ENCODE data around the gene SIL1.
"Not testable (repeated sequence)": the region's sequence is repeated elsewhere in the genome, so short reads cannot be mapped to it uniquely, and the experiment has no call there.

SIL1 gene

DNA sequence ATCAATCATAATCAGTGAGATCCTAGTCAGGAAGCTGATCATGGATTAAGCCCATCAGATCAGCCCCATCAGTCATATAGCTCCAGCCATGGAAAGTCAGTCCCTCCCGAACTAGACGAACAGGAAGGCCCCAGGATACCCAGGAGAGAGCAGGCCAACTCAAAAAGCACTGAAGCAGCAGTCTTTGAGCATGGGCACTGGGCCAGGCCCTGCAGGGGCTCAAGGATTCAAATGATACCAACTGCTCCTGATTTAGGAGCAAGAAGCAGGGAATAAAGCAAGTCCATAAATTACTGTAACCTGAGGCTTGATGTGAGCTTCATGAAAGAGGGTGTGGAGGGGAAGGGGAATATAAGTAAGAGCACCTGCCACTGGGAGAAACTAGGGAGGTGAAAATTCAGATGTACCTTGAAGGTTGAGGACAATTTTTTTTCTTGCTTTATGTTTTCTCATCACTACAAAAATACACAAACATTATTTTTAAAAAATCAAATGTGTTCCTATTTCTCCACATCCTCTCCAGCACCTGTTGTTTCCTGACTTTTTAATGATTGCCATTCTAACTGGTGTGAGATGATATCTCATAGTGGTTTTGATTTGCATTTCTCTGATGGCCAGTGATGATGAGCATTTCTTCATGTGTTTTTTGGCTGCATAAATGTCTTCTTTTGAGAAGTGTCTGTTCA lies 115.2 kb downstream of the SIL1 start:
- Histone ChIP-seq H3K27me3 (ENCODE audit: control insufficient read depth, insufficient read depth, low read length) (no peaks in the 10 kb centered on the region), H3K9me3 (ENCODE audit: control insufficient read depth, low read length) (no peaks in the 10 kb centered on the region), H3K4me3 (ENCODE audit: low read length) (no peak overlapping the region), H3K36me3 (ENCODE audit: control insufficient read depth, insufficient read depth, low read length) (no peaks in the 10 kb centered on the region), H3K4me1 (ENCODE audit: control insufficient read depth, insufficient read depth, low read length) (no peaks in the 10 kb centered on the region), H3K9ac (ENCODE audit: low read length) (no peak overlapping the region)

DNA sequence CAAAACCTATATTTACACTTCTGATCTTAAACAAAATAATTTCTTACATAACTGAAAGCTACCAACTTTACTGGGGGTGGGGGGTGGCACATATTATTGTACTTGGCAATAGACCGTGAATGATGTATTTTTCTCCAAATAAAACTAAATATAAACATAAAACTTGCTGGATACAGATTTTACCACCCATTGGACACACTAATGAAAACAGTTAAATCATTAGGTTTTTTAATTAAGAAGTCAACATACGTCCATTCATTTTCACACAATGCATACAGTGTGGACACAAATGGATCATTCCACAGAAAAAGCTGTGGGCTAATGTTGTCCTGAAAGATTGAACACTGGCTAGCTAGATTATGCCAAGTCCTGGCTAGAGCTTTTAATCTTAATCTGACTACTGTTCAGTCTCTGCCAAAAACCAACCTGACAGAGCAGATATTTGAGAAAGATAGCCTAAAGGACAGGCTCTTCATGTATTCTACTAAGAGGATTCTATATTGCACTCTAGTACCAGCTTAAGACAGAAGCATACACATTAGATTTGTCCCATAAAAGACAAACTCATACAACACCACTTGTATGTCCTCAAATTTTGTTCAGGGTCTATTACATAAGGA lies 118.1 kb downstream of the SIL1 start:
- H3K27me3 ChIP-seq (ENCODE audit: control insufficient read depth, insufficient read depth, low read length), result no peaks in the 10 kb centered on the region
- H3K9ac ChIP-seq (ENCODE audit: low read length), result no peak overlapping the region
- H3K4me1 ChIP-seq (ENCODE audit: control insufficient read depth, insufficient read depth, low read length), result no peaks in the 10 kb centered on the region
- no peak overlapping the region for H3K4me3 ChIP-seq (ENCODE audit: low read length)
- no peaks in the 10 kb centered on the region for H3K36me3 ChIP-seq (ENCODE audit: control insufficient read depth, insufficient read depth, low read length)
- no peaks in the 10 kb centered on the region for H3K9me3 ChIP-seq (ENCODE audit: control insufficient read depth, low read length)

DNA sequence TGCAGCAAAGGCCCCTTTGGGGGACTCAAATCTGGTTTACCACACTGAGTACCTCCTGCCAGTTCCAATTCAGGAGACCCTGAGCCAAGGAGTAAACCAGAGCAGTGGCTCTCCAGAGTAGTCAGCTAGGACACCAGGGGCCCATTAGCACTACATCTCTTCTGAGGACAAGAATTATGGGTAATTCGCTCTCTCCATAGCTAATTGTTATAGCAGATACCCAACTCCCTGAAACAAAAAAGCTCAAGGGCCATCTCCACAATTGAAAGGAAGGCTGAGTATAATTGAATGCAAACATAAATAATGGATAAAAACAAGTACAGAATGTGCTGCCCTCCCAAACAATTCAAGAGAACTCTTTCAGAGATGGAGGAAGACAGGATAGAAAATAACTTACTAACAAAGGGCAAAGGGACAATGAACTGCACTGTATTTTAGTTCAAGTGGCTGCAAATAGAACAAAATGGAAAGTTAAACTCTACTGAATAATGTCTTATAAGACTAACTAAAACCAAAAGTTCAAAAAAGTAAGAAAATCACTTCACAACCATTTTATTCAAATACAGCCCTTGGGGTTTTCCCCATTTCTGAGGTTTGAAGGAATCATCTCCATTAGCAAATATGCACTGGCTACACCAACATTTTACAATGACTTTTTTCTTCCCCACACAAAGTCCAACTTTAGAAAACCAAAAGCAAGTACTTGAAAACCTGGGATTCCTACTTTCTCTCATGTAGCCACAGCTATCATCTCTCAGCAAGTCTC lies 118.8 kb downstream of the SIL1 start:
- H3K9ac ChIP-seq (ENCODE audit: low read length), result no peak overlapping the region
- no peaks in the 10 kb centered on the region for H3K9me3 ChIP-seq (ENCODE audit: control insufficient read depth, low read length)
- no peaks in the 10 kb centered on the region for H3K27me3 ChIP-seq (ENCODE audit: control insufficient read depth, insufficient read depth, low read length)
- no peaks in the 10 kb centered on the region for H3K4me1 ChIP-seq (ENCODE audit: control insufficient read depth, insufficient read depth, low read length)
- no peak overlapping the region for H3K4me3 ChIP-seq (ENCODE audit: low read length)
- no peaks in the 10 kb centered on the region for H3K36me3 ChIP-seq (ENCODE audit: control insufficient read depth, insufficient read depth, low read length)

DNA sequence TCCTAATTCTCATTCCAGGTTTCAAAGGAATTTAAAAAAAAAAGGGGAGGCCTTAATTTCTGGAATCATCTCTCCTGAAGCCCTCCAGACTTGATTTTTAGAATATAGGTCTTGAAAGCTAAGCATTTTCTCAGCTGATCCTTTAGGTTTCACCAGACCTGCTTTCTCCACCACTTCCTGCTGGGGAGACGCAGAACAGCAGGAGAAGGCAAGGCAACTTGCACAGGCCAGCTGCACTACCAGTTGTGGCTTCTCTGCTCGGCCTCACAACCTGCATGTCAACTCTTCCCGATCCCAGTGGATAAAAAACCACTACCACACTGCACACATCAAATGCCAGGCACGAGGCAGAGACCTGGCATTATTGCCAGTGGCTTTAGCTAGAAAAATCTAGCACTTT lies 119.8 kb downstream of the SIL1 start:
- H3K9ac ChIP-seq (ENCODE audit: low read length), result no peak overlapping the region
- no peaks in the 10 kb centered on the region for H3K27me3 ChIP-seq (ENCODE audit: control insufficient read depth, insufficient read depth, low read length)
- no peaks in the 10 kb centered on the region for H3K4me1 ChIP-seq (ENCODE audit: control insufficient read depth, insufficient read depth, low read length)
- H3K4me3 ChIP-seq (ENCODE audit: low read length), result no peak overlapping the region
- no peaks in the 10 kb centered on the region for H3K36me3 ChIP-seq (ENCODE audit: control insufficient read depth, insufficient read depth, low read length)
- H3K9me3 ChIP-seq (ENCODE audit: control insufficient read depth, low read length), result no peaks in the 10 kb centered on the region

DNA sequence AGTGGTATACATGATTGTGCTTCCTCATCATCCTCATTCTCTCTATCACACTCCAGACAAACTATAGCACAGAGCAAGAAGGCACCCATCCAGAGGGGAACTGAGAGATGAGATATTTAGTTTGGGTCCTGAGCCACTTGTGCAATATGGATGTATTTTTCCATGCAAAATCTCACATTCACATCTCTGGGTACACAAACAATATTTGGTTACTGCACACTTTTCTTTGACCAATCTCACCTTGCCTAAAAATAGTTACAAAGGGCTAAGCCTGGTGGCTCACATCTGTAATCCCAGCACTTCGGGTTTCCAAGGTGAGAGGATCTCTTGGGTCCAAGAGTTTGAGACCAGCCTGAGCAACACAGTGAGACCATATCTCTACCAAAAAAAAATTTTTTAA lies 120.3 kb downstream of the SIL1 start:
- Histone ChIP-seq H3K4me1 (ENCODE audit: control insufficient read depth, insufficient read depth, low read length) (no peaks in the 10 kb centered on the region), H3K4me3 (ENCODE audit: low read length) (no peak overlapping the region), H3K9ac (ENCODE audit: low read length) (no peak overlapping the region), H3K36me3 (ENCODE audit: control insufficient read depth, insufficient read depth, low read length) (no peaks in the 10 kb centered on the region), H3K9me3 (ENCODE audit: control insufficient read depth, low read length) (no peaks in the 10 kb centered on the region), H3K27me3 (ENCODE audit: control insufficient read depth, insufficient read depth, low read length) (no peaks in the 10 kb centered on the region)

DNA sequence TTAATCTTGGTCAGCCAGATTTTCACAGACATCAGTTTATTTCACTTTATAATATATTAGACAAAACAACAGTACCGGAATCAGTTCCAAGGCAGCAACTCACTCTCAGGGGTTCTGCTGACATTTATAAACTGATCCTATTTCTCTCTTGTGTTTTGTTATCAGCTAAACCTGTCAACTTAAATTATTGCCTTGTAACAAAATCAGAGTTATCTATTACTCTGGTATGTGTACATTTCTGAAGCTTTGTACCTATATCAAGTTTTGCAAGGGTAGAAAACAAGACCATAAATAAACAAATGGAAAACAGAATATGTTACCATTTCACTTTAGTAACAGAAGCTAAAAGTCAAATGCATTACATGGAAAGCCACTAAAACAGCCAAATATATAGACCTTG lies 122.1 kb downstream of the SIL1 start:
- H3K9me3 ChIP-seq (ENCODE audit: control insufficient read depth, low read length), result no peaks in the 10 kb centered on the region
- H3K9ac ChIP-seq (ENCODE audit: low read length), result no peak overlapping the region
- H3K36me3 ChIP-seq (ENCODE audit: control insufficient read depth, insufficient read depth, low read length), result no peaks in the 10 kb centered on the region
- no peaks in the 10 kb centered on the region for H3K4me1 ChIP-seq (ENCODE audit: control insufficient read depth, insufficient read depth, low read length)
- no peak overlapping the region for H3K4me3 ChIP-seq (ENCODE audit: low read length)
- no peaks in the 10 kb centered on the region for H3K27me3 ChIP-seq (ENCODE audit: control insufficient read depth, insufficient read depth, low read length)

DNA sequence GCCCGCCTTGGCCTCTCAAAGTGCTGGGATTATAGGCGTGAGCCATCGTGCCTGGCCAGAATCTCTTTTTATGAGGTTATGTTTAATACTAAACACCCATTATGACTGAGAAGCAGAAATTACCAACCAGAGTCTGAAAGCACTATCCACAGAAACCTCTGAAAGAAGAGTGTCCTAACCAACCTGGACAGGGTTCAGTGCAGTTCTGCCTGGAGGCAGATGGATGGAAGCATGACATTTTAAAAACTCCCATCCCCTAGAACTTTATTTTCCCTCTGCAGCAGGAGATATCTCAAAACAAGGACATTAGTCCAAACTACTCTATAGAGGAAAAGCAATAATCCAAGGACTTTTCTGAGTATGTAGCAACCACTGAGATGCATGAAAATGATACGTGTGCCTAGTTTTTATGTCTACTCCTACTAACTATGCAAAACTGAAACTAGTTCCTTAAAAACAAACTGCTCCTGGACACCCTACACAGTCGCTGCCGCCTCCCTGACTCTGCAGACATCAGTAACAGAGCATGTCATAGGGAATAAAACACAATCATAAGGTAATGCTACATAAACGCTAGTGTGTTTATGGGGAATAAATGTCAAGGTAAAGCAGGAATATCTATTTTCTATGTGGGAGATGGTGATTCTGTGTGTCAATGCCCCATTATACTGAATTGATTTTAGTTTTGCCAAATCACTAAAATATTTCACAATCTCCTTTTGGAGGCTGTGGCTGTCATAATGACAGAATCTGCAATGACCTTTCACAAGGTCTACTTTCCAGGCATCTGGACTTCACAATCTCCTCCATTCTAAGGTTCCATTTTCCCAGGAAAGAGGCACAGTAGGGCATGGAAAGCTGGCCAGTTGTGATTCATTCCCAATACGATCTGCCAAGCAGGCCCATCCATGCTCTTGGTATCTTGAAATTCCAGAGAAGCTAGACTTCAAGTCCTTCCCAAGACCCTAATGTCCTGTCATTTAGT lies 122.8 kb downstream of the SIL1 start:
- Histone ChIP-seq H3K9me3 (ENCODE audit: control insufficient read depth, low read length) (no peaks in the 10 kb centered on the region), H3K36me3 (ENCODE audit: control insufficient read depth, insufficient read depth, low read length) (no peaks in the 10 kb centered on the region), H3K27me3 (ENCODE audit: control insufficient read depth, insufficient read depth, low read length) (no peaks in the 10 kb centered on the region), H3K9ac (ENCODE audit: low read length) (no peak overlapping the region), H3K4me1 (ENCODE audit: control insufficient read depth, insufficient read depth, low read length) (no peaks in the 10 kb centered on the region), H3K4me3 (ENCODE audit: low read length) (no peak overlapping the region)

DNA sequence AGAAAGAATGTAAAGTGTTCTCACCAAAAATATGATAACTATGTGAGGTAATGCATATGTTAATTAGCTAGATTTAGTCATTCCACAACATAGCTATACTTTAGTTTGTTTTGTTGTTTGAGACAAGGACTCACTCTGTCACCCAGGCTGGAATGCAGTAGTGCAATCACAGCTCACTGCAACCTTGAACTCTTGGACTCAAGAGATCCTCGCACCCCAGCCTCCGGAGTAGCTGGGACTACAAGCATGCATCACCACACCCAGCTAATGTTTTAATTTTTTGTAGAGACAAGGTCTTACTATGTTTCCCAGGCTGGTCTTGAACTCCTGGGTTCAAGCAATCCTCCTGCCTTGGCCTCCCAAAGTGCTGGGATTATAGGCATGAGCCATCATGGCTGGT lies 124.2 kb downstream of the SIL1 start:
- not testable (repeated sequence) for H3K4me3 ChIP-seq (ENCODE audit: low read length); H3K27me3 ChIP-seq (ENCODE audit: control insufficient read depth, insufficient read depth, low read length); H3K9me3 ChIP-seq (ENCODE audit: control insufficient read depth, low read length); H3K9ac ChIP-seq (ENCODE audit: low read length); H3K4me1 ChIP-seq (ENCODE audit: control insufficient read depth, insufficient read depth, low read length); H3K36me3 ChIP-seq (ENCODE audit: control insufficient read depth, insufficient read depth, low read length)

DNA sequence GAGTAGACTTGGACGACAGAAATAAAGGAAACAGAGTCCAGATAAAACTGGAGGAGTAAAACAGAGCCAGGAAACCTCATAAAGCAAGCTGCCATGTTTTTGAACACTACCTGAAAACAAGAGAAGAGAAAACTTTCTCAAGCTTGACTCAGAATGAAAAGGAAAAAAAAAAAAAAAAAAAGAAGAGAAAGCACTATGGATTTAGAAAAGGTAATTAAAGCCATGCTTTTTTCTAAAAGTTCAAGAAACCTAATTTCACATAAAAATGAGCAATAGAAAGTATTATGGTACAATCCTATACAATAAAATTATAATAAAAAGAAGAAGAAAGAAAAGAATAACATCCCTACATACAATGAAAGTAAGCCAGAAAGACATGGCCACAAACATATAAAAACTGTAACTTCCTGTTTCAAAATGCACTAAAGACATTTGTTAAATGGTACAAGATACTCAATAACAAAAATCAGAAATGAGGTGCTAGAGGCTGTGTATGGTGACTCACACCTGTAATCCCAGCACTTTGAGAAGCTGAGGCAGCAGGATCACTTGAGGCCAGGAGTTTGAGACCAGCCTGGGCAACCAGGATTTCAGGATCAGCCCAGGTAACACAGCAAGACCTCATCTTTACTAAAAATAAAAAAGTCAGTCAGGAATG lies 129.5 kb downstream of the SIL1 start:
- H3K4me3 ChIP-seq (ENCODE audit: low read length), result no peak overlapping the region
- no peaks in the 10 kb centered on the region for H3K27me3 ChIP-seq (ENCODE audit: control insufficient read depth, insufficient read depth, low read length)
- H3K4me1 ChIP-seq (ENCODE audit: control insufficient read depth, insufficient read depth, low read length), result no peaks in the 10 kb centered on the region
- H3K9ac ChIP-seq (ENCODE audit: low read length), result no peak overlapping the region
- no peaks in the 10 kb centered on the region for H3K9me3 ChIP-seq (ENCODE audit: control insufficient read depth, low read length)
- no peaks in the 10 kb centered on the region for H3K36me3 ChIP-seq (ENCODE audit: control insufficient read depth, insufficient read depth, low read length)

DNA sequence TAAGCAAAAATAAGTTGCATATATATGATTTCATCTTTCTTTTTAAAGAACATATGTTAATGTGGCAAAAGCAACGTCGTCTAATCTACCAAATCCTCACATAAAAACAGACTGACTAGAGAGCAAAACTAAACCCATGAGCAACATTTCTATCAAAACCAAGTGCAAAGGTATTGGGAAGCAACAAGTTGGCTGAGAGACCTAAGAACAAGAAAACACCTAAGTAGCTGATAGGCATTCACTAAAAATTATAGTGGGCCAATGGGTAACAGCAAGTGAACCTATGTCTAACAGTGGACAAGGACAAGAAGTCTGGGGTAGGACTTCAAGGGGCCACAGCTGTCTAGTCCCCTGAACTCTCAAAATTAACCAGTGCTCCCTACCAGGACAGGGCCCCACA lies 130.1 kb downstream of the SIL1 start:
- Histone ChIP-seq H3K36me3 (ENCODE audit: control insufficient read depth, insufficient read depth, low read length) (no peaks in the 10 kb centered on the region), H3K4me3 (ENCODE audit: low read length) (no peak overlapping the region), H3K9ac (ENCODE audit: low read length) (no peak overlapping the region), H3K9me3 (ENCODE audit: control insufficient read depth, low read length) (no peaks in the 10 kb centered on the region), H3K27me3 (ENCODE audit: control insufficient read depth, insufficient read depth, low read length) (no peaks in the 10 kb centered on the region), H3K4me1 (ENCODE audit: control insufficient read depth, insufficient read depth, low read length) (no peaks in the 10 kb centered on the region)

DNA sequence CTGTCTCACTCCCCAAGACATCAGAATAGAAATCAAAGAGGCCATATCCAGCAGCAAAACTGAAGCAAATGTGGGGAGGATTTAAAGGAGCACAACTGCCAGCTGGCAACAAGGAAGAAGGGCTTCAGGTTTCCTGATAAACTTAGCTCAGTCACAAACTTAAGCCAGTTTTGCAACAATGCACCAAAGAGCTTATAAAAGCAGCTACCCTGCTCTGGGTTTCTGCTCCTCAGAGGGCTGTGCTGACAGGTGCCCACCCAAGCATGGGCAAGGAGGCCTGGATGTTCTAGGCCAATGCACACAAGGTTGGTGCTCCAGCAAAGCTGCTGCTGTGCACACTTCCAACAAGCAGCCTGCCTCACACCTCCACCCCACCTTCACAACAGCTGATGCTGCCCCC lies 132.9 kb downstream of the SIL1 start:
- Histone ChIP-seq H3K36me3 (ENCODE audit: control insufficient read depth, insufficient read depth, low read length) (no peaks in the 10 kb centered on the region), H3K9ac (ENCODE audit: low read length) (no peak overlapping the region), H3K4me1 (ENCODE audit: control insufficient read depth, insufficient read depth, low read length) (no peaks in the 10 kb centered on the region), H3K9me3 (ENCODE audit: control insufficient read depth, low read length) (no peaks in the 10 kb centered on the region), H3K4me3 (ENCODE audit: low read length) (no peak overlapping the region), H3K27me3 (ENCODE audit: control insufficient read depth, insufficient read depth, low read length) (no peaks in the 10 kb centered on the region)

Measured in mucosa of stomach (tissue), 1 donor.